NAMALWA (cell line): ENCODE data around the gene CTNNA2.
"Not testable (repeated sequence)": the region's sequence is repeated elsewhere in the genome, so short reads cannot be mapped to it uniquely, and the experiment has no call there.

Source experiments
- DNase-seq: peaks from one replicate; pipeline ENCODE4 v3.0.0-alpha.2; 2015; ENCODE audit warnings: low spot score

Gene CTNNA2

GRCh38 chr2:80078290-80079036 is 565.6 kb downstream of the CTNNA2 start:
- DNase-seq, result no peak

- DNase-seq, result no peak
Measured at GRCh38 chr2:80080957-80081356, 568.1 kb downstream of the CTNNA2 start.

GRCh38 chr2:80086831-80087230 is 574.0 kb downstream of the CTNNA2 start:
- DNase-seq, result no peak

GRCh38 chr2:80091237-80091636 is 578.4 kb downstream of the CTNNA2 start:
- no peak for DNase-seq

- no peak for DNase-seq
Measured at GRCh38 chr2:80092474-80092873, 579.6 kb downstream of the CTNNA2 start.

- not testable (repeated sequence) for DNase-seq
Measured at GRCh38 chr2:80098503-80098902, 585.7 kb downstream of the CTNNA2 start.

- DNase-seq, result no peak
Measured at GRCh38 chr2:80102026-80102425, 589.2 kb downstream of the CTNNA2 start.

GRCh38 chr2:80105015-80105640 is 592.3 kb downstream of the CTNNA2 start:
- no peak for DNase-seq

GRCh38 chr2:80111185-80111584 is 598.3 kb downstream of the CTNNA2 start:
- no peak for DNase-seq

GRCh38 chr2:80112790-80113189 is 599.9 kb downstream of the CTNNA2 start:
- DNase-seq, result no peak

GRCh38 chr2:80113399-80113798 is 600.5 kb downstream of the CTNNA2 start:
- no peak for DNase-seq

GRCh38 chr2:80114812-80115211 is 602.0 kb downstream of the CTNNA2 start:
- no peak for DNase-seq

- no peak for DNase-seq
Measured at GRCh38 chr2:80117401-80117800, 604.5 kb downstream of the CTNNA2 start.

GRCh38 chr2:80120866-80121265 is 608.0 kb downstream of the CTNNA2 start:
- no peak for DNase-seq

- no peak for DNase-seq
Measured at GRCh38 chr2:80122675-80123074, 609.8 kb downstream of the CTNNA2 start.

GRCh38 chr2:80126596-80127189 is 613.8 kb downstream of the CTNNA2 start:
- no peak for DNase-seq

- DNase-seq, result no peak
Measured at GRCh38 chr2:80128080-80128479, 615.2 kb downstream of the CTNNA2 start.

- no peak for DNase-seq
Measured at GRCh38 chr2:80132281-80132680, 619.4 kb downstream of the CTNNA2 start.

GRCh38 chr2:80135001-80135400 is 622.1 kb downstream of the CTNNA2 start:
- DNase-seq, result no peak

- no peak for DNase-seq
Measured at GRCh38 chr2:80136338-80136737, 623.5 kb downstream of the CTNNA2 start.

- no peak for DNase-seq
Measured at GRCh38 chr2:80139001-80139400, 626.1 kb downstream of the CTNNA2 start.

GRCh38 chr2:80141007-80141726 is 628.3 kb downstream of the CTNNA2 start:
- no peak for DNase-seq

GRCh38 chr2:80145499-80145898 is 632.6 kb downstream of the CTNNA2 start:
- no peak for DNase-seq
